ENCODE data around the gene NUP107. TPM values are rescaled to one million over a fixed set of nuclear protein-coding genes. Genes with fewer than 3 reads are reported as not detected.

NUP107 gene
- total RNA-seq, 1 donor from 2014 or later, result 101 TPM

DNA sequence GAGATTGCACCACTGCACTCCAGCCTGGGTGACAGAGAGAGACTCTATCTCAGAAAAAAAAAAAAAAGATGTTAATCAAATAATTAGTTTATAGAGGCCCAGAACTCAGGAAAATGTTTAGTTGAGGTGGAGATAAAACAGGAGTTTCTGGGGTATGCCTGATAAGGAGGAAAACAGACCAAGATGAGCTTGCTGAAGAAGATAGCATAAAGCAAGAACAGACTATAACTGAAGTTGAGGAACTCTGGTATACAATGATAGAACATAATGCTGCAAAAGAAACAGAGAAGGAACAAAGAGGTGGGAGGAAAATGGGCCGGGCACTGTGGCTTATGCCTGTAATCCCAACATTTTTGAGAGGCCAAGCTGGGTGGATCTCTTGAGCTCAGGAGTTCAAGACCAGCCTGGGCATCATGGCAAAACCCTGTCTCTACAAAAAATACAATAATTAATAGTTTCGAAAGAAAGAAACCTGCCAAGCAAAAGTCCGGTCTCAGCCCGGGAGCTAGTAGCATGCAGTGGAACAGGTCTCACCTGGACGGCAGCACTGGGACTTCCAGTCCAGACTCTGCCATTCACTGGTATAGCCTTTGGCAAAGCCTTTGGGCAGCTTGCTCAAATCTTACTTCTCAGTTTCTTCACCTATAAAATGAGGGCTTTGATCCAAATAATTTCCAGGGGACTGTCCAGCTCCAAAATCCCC is 84.6 kb downstream of the NUP107 start:
- intact Hi-C loops (cut with micrococcal nuclease), result no loop called here

DNA sequence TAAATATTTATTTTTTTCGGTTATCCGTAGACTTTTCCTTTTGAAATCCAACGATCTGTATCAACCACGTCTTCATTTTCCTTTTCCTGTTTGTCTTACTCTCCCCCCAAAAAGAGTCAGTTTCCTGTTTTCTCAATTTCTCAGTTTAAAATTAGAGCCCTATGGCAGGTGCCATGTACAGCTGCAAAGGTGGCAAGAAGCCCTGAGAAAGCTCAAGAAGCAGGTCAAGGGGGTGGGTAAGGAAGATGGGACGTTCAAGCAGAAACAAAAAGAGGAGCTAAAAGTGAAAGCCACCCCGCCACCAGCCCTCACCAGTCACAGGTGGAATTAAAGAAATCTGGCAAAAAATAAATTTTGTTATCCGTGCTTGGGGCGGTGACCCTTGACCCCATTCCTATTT is 85.9 kb downstream of the NUP107 start:
- intact Hi-C loops (cut with micrococcal nuclease), result no loop called here

DNA sequence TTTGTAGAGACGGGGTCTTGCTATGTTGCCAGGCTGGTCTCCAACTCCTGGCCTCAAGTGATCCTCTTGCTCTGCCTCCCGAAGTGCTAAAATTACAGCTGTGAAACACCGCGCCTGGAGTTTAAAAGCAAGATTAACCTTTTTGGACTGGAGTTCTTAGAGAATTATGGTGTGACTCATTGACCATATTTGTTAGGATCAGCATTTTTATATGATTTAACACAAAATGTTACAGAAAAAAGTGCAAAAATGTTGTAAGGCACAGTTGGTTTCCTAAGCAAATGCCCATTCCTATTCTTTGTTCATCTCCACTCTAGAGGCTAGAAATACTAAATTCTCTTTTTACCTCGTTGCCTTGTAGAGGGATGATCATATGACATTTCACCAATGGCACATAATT is 86.8 kb downstream of the NUP107 start:
- intact Hi-C loops (cut with micrococcal nuclease), result no loop called here

DNA sequence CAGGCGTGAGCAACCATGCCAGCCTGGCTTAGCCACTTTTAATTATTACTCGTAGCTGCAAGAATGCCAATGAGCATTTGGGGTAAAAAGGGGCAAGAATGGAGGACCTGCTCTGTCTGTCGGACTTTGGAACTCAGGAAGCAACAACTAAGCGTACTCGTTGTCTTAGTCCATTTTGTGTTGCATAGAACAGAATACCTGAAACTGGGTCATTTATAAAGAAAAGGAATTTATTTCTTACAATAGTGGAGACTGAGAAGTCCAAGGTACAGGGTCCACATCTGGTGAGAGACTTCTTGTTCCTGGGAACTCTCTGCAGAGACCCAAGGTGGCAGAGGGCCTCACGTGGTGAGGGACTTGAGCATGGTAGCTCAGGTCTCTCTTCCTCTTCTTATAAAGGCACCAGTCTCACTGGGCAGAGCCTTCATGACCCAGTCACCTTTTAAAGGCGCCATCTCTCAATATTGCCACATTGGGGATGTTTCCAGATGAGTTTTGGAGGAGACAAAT is 88.4 kb downstream of the NUP107 start:
- intact Hi-C loops (cut with micrococcal nuclease), result no loop called here

DNA sequence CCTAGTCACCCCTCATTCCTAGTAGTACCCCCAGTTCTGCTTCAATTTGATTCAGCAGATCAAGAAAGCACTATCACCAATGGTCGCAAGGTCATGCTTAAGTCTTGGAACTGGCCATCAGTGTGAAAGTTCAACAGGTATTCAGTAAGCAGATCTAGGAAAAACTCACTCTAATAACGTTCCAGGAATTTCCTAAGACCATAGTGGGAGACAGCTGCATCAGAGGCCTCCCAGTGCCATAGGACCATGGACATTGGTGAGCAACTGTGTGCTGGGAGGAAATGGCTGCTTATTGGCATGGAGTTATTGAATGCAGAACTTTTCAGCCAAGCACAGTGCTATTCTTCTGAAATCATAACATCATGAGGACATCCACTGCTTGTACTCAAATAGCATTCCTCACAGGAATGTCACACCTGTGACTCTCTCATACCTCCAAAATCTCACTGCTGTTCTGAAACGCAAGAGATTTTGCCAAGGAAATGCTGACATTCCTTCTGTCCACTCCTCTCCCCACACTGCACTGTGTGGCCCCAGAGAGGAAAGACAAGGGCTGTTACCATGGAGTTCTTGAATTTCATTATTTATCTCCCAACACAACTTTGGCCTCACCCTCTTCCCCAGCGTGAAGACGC is 90.3 kb downstream of the NUP107 start:
- intact Hi-C loops (cut with micrococcal nuclease), result no loop called here

DNA sequence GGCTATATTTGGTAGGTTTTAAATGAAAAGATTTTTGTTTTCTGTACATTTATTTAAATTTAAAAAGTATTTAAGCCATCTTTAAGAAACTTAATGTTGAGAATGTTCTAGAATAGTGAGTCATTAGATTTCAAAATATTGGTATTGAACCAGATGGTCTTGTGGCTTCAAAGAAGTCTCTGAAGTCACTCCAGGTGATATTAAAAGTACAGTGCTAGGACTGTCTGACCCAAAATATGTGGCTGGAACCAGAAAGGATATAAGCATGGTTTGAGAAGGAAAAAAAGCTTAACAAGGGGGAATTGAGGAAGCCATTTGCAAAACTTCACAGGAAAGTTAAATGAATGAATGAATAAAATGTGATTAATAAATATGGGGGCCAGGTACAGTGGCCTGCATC is 92.5 kb downstream of the NUP107 start:
- intact Hi-C loops (cut with micrococcal nuclease), result no loop called here

DNA sequence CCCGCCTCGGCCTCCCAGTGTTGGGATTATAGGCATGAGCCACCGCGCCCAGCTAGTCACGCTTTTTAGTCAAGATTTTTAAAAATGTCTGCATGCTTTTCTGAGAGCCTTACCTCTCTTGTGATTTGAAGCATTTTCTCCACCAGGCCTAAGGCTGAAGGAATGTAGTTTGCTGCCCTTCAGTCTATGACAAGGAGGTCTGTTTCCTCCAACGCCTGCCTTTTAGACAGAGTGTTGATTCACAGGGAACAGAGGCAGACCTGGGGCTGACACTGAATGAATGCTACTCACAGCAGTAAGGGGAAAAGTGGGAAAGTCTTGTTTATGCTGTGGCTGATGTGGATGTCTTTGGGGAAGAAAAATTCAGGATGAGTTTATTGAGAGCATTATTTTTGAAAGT is 94.0 kb downstream of the NUP107 start:
- intact Hi-C loops (cut with micrococcal nuclease), result no loop called here

DNA sequence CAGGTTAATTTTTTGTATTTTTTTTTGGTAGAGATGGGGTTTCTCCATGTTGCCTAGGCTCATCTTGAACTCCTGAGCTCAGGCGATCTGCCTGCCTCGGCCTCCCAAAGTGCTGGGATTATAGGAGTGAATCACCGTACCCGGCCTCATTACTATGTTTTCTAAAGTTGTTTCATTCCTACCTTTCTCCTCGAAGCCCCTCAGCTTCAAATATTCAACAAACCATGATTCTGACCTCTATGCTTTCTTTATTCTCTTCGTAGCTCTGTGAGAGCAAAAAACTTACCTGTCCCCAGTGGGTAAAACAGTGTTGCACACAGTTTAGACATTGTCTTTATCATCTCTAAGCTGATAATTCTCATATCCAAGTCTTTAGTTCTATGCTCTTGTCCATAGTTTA is 95.0 kb downstream of the NUP107 start:
- intact Hi-C loops (cut with micrococcal nuclease), result no loop called here

DNA sequence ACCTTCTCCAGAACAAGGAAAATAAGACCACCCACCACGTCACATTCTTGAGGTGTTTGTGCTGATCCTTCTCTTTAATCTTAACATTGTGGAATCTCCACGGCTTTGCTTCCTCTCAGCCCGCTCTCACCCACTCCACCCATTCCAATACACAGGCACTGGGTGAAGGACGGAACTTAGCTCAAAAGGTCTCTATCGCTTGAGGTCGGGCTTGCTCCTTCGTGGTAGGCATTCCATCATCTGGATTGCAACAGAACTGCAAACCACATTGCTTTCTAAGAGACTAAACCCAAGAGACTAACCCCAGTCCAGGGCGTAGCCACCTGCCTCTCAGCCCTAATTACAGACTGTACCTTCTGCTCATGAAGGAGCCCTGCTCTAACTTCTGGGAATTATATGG is 97.2 kb downstream of the NUP107 start:
- intact Hi-C loops (cut with micrococcal nuclease), result no loop called here

DNA sequence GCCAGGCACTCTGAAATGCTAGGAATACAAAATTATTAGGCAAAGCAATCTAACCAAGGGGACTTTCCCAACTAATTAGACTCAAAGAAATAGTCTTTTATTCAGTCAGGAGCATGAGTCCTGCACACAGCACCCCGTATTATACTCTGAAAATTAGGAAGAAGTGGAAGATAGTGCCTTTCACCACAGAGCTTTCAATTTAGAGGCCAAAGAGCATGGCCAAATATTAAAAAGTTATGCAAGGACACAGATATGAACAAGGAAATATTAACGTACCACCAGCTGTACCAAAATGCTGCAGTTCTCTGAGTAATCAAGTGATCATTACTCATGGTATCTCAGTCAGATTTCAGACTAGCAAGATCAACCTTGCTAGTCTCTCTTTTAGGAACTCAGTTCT is 98.6 kb downstream of the NUP107 start:
- intact Hi-C loops (cut with micrococcal nuclease), result no loop called here

DNA sequence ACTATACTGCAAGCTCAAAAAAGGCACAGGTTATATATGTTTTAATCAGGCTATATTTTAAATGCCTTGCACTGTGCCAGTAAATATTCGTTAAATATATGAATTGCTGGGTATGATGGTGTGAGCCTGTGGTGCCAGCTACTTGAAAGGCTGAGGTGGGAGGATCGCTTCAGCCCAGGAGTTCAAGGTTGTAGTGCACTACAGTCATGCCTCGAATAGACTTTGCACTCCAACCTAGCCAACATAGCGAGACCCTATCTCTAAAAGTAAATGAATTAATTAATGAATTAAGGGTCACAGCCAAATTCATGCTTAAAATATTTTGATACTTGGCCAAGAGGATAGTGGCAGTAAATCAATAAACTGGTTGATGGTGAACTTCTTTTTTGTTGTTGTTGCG is 99.0 kb downstream of the NUP107 start:
- intact Hi-C loops (cut with micrococcal nuclease), result no loop called here

DNA sequence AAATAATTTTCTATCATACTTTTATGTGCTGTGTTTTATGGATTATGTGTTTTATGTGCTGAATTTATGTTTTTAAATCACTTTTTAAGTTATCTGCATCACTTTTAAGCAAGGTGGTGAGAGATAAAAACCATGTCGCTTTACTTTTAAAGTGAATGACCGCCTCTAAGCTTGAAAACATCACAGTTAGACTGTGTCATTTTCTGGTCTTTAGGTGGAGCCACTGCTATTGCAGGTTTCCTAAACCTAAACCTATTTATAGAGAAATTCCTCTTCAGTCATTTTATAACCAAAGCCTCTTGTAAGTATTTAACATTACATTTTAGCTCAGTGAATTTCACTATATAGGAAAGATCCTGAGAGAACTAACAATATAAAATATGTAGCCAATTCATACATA is 100.2 kb downstream of the NUP107 start:
- intact Hi-C loops (cut with micrococcal nuclease), result no loop called here

DNA sequence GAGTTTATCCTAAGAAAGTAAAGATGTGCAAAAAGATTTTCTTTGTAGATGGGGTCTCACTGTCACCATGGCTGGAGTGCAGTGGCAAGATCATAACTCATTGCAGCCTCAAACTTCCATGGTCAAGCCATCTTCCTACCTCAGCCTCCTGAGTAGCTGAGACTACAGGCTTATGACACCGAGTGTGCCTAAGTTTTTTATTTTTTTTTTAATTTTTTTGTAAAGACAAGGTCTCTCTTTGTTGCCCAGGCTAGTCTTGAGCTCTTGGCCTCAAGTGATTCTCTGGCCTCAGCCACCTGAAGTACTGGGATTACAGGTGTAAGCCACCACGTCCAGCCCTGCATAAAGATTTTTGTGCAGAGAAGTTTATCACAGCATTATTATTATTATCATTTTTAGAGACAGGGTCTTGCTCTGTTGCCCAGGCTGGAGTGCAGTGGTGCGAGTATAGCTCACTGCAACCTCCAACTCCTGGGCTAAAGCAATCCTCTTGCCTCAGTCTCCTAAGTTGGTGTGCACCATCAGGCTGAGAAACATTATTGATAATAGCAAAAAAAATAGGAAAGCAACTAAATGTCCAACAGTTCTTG is 101.9 kb downstream of the NUP107 start:
- intact Hi-C loops (cut with micrococcal nuclease), result no loop called here

DNA sequence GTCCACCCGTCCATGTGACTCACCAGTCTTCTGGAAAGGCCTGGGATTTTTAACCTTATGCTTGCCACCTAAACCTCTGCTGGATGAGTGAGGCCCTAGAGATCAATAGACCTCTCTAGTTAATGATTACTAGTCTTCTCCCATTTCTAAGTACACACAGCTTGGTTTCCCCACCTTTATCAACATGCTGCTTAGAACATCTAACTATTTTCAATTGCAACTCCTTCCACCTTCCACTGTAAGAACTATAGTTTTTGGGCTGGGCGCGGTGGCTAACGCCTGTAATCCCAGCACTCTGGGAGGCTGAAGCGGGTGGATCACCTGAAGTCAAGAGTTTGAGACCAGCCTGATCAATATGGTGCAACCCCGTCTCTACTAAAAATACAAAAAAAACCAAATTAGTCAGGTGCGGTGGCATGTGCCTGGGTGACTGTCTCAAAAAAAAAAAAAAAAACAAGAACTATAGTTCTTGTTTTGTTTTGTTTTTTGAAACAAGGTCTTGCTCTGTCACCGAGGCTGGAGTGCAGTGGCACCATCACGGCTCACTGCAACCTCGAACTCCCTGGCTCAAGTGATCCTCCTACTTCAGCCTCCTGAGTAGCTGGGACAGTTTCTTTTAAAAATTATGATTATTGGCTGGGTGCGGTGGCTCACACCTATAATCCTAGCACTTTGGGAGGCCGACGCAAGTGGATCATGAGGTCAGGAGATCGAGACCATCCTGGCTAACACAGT is 102.5 kb downstream of the NUP107 start:
- intact Hi-C loops (cut with micrococcal nuclease), result no loop called here

DNA sequence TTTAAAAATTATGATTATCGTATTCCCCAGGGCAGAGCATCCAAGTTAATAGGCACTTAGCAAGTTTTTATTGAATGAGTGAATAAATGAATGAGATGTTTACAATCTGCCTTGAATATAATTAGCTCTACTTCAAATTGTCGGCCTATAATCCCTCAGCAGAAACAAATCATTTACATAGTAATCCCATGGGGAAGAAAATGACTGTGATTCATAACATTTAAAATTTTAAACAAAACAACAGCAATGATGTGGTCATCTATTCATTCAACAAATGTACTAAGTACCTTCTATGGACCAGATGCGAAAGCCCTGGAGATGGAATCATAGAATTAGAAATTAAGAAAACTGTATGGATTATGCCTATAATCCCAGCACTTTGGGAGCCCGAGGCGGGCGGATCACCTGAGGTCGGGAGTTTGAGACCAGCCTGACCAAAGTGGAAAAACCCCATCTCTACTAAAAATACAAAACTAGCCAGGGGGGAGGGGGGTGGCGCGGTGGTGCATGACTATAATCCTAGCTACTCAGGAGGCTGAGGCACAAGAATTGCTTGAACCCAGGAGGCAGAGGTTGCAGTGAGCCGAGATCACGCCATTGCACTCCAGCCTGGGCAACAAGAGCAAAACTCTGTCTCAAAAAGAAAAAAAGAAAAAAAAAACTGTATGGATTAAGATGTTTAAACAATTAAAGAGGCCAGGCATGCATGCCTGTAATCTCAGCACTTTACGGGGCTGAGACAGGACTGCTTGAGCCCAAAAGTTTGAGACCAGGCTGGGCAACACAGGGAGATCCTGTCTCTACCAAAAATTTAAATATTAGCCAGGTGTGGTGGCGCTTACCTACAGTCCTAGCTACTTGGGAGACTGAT is 103.5 kb downstream of the NUP107 start:
- intact Hi-C loops (cut with micrococcal nuclease), result no loop called here

DNA sequence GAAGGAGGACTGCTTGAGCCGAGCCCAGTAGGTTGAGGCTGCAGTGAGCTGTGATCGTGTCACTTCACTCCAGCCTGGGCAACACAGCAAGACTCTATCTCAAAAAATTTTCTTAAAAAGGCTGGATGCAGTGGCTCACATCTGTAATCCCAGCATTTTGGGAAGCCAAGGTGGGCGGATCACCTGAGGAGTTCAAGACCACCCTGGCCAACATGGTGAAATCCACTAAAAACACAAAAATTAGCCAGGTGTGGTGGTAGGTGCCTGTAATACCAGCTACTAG is 104.1 kb downstream of the NUP107 start:
- intact Hi-C loops (cut with micrococcal nuclease), result no loop called here

DNA sequence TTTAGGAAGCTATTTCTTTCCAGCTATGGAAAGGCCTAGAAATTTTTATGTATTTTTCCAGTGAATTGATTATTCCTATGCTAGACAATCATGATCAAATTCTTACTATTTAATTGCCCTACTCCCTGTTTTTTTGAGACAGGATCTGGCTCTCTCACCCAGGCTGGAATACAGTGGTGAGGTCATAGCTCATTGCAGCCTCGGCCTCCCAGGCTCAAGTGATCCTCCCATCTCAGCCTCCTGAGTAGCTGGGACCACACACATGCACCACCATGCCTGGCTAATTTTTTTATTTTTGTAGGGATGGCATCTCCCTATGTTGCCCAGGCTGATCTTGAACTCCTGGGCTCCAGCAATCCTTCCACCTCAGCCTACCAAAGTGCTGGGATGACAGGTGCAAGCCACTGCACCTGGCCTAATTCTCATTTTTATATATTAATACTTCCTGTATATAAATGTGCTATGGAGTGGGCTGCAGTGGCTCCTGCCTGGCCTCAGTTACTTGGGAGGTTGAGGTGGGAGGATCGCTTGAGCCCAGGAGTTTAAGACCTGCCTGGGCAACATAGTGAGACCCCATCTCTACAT is 105.2 kb downstream of the NUP107 start:
- intact Hi-C loops (cut with micrococcal nuclease), result no loop called here

DNA sequence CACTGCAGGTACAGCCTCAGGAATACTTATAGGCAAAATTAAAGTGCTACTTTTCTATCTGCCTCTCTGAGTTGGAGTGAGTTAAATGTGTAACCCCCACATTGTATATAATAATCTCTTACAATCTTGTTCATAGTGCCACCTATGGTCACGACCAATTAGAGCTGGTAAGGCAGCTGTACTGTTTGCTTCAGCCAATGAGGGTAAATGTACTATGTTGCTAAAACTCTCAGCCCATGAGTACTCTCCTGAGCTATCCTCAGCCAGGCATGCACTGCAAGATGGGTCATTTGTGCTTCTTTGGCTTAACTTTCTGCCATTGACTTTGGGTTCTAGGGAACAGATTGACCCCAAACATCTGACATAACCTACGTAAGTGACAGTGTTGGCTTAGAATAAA is 106.2 kb downstream of the NUP107 start:
- intact Hi-C loops (cut with micrococcal nuclease), result no loop called here

DNA sequence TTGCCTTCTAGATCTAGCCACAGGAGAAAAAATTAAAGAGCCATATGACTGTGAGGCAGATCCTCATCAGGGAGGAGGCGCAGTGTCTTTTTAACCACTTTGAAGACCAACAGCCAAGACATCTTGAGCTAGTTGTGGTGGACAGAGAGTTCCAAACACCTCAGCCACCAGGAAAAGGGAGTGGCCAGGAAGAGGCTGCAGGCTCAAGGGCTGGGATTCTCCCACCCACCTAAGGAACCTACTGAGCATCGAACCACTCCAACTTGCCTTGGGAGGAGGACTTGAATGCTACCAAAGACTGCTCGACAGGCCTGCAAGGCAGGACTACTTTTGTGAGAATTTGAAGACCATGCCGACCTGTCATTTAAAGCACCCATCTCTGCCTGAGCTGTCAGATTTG is 106.7 kb downstream of the NUP107 start:
- intact Hi-C loops (cut with micrococcal nuclease), result no loop called here

DNA sequence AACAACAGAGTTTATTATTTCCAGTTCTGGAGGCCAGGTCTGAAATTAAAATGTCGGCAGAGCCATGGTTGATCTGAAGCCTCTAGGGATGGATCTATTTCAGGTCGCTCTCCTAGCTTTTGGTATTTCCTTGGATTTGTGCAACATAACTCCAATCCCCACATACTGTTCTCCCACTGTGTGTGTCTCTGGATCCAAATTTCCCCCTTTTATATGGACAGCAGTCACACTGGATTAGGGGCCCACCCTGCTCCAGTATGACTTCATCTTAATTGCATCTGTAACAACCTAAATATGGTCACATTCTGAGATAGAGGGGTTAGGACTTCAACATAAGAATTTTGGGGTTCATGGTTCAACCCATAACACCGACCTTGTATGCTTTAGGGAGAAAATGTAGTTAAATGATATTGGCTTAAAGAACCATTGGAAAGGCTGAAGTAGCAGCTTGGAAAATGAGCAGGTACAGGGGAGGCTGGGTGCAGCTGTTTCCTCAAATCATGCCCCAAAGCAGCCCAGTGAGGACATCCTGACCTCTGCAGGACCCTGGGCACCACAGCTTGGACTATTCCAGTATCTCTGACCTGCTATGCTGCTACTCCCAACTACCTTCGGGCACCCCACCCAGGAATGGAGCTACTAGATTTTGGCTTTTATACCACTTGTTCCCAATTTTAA is 107.3 kb downstream of the NUP107 start:
- intact Hi-C loops (cut with micrococcal nuclease), result no loop called here

All from T-helper 2 cell treated with Interferon-gamma antibody and Interleukin-4, amounts not matched to agents 100 ng/mL and 5 ng/mL, for 36 hours (primary cell).